GM18858 (cell line): ENCODE measurements around the gene CPNE9.

Experiments
- ATAC-seq: cut with Tn5 transposase; IDR thresholded peaks from one replicate; pipeline ENCODE4 v1.9.1; 2021; ENCODE audit not compliant: unreplicated experiment

CPNE9 gene

DNA sequence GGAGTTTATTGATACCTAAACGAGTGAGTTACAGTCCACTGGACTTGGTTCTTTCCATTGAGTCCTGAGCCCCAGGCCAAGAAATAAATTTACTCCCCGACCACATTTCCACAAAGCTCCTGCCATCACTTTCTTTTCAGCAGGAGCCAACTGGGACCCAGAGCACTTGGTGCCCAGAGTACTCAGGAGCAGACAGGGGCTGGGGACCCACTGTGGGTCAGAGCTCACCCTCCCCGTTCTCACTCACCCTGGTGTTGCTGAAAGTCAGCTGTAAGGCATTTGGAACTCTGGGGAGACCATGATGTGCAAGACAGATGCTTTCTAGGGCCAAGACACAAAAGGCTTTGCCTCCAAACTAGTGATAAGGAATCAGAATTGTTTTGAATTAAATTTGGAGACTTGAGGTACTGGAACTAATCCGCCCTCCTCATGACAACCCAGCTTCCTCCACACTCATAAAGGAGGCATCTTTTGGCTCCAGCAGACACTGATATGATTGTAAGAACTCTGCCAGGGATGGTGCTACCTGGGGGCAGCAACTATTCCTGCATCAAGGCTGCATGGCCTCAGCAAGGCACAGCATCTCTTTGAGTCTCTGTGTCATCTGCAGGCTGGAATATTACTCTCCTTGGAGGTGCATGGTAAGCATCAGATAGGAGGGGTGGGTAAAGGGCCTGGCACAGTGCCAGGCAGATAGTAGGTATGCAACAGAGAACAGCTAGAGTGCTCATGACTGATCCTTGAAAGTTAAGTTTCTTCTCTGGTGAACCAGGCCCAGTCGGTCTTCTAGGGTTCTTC, 73.5 kb downstream of the CPNE9 start:
- ATAC-seq: no peak

GRCh38 chr3:9777694-9778021, 74.0 kb downstream of the CPNE9 start:
- no peak for ATAC-seq

GRCh38 chr3:9778143-9779074, 74.8 kb downstream of the CPNE9 start:
- ATAC-seq: no peak

DNA sequence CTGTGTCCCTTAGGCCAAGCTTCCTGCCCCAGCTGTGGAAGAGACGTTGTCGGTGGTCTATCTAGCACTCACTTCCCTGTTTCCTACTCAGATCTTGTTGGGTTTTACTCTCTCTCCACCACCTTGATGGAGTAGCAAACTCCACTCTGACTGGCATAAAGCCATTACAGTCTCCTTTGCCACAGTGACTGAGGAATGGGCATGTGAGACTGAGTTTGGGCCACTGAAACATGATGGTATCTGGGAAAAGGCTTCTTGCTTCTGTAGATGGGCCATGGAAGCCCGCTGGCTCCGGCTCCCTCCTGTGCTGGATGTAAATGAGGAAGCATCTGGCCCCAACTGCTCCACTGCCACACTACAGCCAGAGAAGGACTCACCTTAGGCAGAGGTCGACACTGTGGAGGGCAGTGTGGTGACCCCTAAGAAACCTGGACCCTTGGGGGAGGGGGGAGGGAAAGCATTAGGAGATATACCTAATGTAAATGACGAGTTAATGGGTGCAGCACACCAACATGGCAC, 75.5 kb downstream of the CPNE9 start:
- no peak for ATAC-seq
